Neural cell (in vitro differentiated cells): Measurements from ENCODE around the gene ZNF512. TPM values are rescaled to one million over a fixed set of nuclear protein-coding genes. Genes with fewer than 3 reads are reported as not detected.

Experiments
- H2AFZ ChIP-seq: fragments of 200-600, 300-800 bp; sonication (generic), shearing (Covaris generic); 2 replicates; pipeline ENCODE4 v1.6.0; 2014; ENCODE audit warnings: low read depth, mild to moderate bottlenecking, antibody characterized with exemption, low read length, moderate library complexity
- H3F3A ChIP-seq: fragments of 200-600 bp; shearing (Covaris generic); 2 replicates; pipeline ENCODE4 v1.6.1; 2016; ENCODE audit warnings: mild to moderate bottlenecking, moderate library complexity, mixed read lengths, antibody characterized with exemption, low read length; ENCODE audit not compliant: insufficient read depth, poor library complexity, severe bottlenecking
- H3K27ac ChIP-seq: fragments of 200-600, 300-800 bp; sonication (generic), shearing (Covaris generic); 2 replicates; pipeline ENCODE4 v1.5.1; 2014; ENCODE audit warnings: mild to moderate bottlenecking, low read length, moderate library complexity
- H3K27me3 ChIP-seq: fragments of 300-800, 200-600 bp; sonication (generic), shearing (Covaris generic); 2 replicates; pipeline ENCODE4 v1.6.0; 2014; ENCODE audit warnings: mild to moderate bottlenecking, low read depth, low read length, moderate library complexity; ENCODE audit not compliant: insufficient read depth
- H3K36me3 ChIP-seq: fragments of 300-800, 200-600 bp; sonication (generic), shearing (Covaris generic); 2 replicates; pipeline ENCODE4 v1.5.1; 2014; ENCODE audit warnings: mild to moderate bottlenecking, antibody characterized with exemption, low read length, moderate library complexity; ENCODE audit not compliant: insufficient read depth
- H3K4me2 ChIP-seq: fragments of 300-800, 200-600 bp; sonication (generic), shearing (Covaris generic); 2 replicates; pipeline ENCODE4 v1.6.0; 2014; ENCODE audit warnings: mild to moderate bottlenecking, low read length
- H3K4me3 ChIP-seq: fragments of 300-800, 200-600 bp; sonication (generic), shearing (Covaris generic); 2 replicates; pipeline ENCODE4 v1.5.1; 2014; ENCODE audit warnings: mild to moderate bottlenecking, low read length, moderate library complexity
- H3K79me2 ChIP-seq: fragments of 200-600 bp; shearing (Covaris generic); replicated peaks from 2 replicates; pipeline ENCODE4 v1.6.0; 2014; ENCODE audit warnings: mild to moderate bottlenecking, low read length, moderate library complexity; ENCODE audit not compliant: insufficient read depth
- H3K9ac ChIP-seq: fragments of 300-800, 200-600 bp; sonication (generic), shearing (Covaris generic); 2 replicates; pipeline ENCODE4 v1.6.1; 2016; ENCODE audit warnings: mild to moderate bottlenecking, low read length, mixed read lengths
- H3K9me2 ChIP-seq: fragments of 200-600 bp; shearing (Covaris generic); 2 replicates; pipeline ENCODE4 v1.6.1; 2016; ENCODE audit warnings: mild to moderate bottlenecking, low read length, mixed read lengths; ENCODE audit not compliant: insufficient read depth
- H3K9me3 ChIP-seq: fragments of 200-600, 300-800 bp; sonication (generic), shearing (Covaris generic); 2 replicates; pipeline ENCODE4 v1.6.1; 2016; ENCODE audit warnings: mild to moderate bottlenecking, mixed run types, low read length, moderate library complexity, mixed read lengths
- H4K20me1 ChIP-seq: fragments of 200-600 bp; shearing (Covaris generic); 2 replicates; pipeline ENCODE4 v1.6.1; 2016; ENCODE audit warnings: mild to moderate bottlenecking, mixed run types; ENCODE audit not compliant: insufficient read depth
- CTCF ChIP-seq: fragments of 450-650 bp; IDR thresholded peaks from 2 replicates; pipeline ENCODE4 v1.5.1; 2014; ENCODE audit warnings: antibody characterized with exemption, mild to moderate bottlenecking, moderate library complexity; ENCODE audit not compliant: poor library complexity, severe bottlenecking
- EP300 ChIP-seq: fragments of 450-650 bp; conservative IDR thresholded peaks from 2 replicates; pipeline ENCODE4 v1.6.1; 2014; ENCODE audit warnings: antibody characterized with exemption, mild to moderate bottlenecking, moderate library complexity; ENCODE audit not compliant: poor library complexity, severe bottlenecking
- EZH2 ChIP-seq: fragments of 200-600, 300-800 bp; shearing (Covaris generic), sonication (generic); IDR thresholded peaks from 2 replicates; pipeline ENCODE4 v1.6.1; 2014; ENCODE audit warnings: antibody characterized with exemption, low read length, borderline replicate concordance, mild to moderate bottlenecking; ENCODE audit not compliant: insufficient read depth, poor library complexity, severe bottlenecking
- MXI1 ChIP-seq: fragments of 450-650 bp; conservative IDR thresholded peaks from 2 replicates; pipeline ENCODE4 v1.6.1; 2014; ENCODE audit warnings: antibody characterized with exemption, mild to moderate bottlenecking; ENCODE audit not compliant: poor library complexity, severe bottlenecking
- POLR2AphosphoS5 ChIP-seq: IDR thresholded peaks from 2 replicates; pipeline ENCODE4 v1.6.1; 2012
- RAD21 ChIP-seq: fragments of 450-650 bp; conservative IDR thresholded peaks from 2 replicates; pipeline ENCODE4 v1.6.1; 2014; ENCODE audit warnings: antibody characterized with exemption, mild to moderate bottlenecking, moderate library complexity
- REST ChIP-seq: IDR thresholded peaks from 2 replicates; pipeline ENCODE4 v1.6.1; 2012; ENCODE audit warnings: borderline replicate concordance
- SMC3 ChIP-seq: fragments of 450-650 bp; conservative IDR thresholded peaks from 2 replicates; pipeline ENCODE4 v1.6.1; 2014; ENCODE audit warnings: antibody characterized with exemption, mild to moderate bottlenecking, moderate library complexity; ENCODE audit not compliant: poor library complexity
- TAF1 ChIP-seq: IDR thresholded peaks from 2 replicates; pipeline ENCODE4 v1.6.1; 2012; ENCODE audit warnings: low read depth
- polyA plus RNA-seq: library from polyadenylated mRNA; depleted of rRNA; stranded (reverse); fragments of >200 nt; gene quantifications from 2 replicates; pipeline ENCODE4 v1.2.3, GENCODE V29; 2014

ZNF512 gene
- polyA plus RNA-seq, 1 donor from 2014 or later: 30.8 TPM

- Histone ChIP-seq H3K36me3 (no peaks in the 10 kb centered on the region), H2AFZ (no peak overlapping the region)
Measured at GRCh38 chr2:27636766-27637165, 53.9 kb downstream of the ZNF512 start.

GRCh38 chr2:27638037-27638637 is 55.3 kb downstream of the ZNF512 start:
- H3K9me2 ChIP-seq: no peaks in the 10 kb centered on the region
- H3K4me2 ChIP-seq: no peak overlapping the region
- no peaks in the 10 kb centered on the region for H3K27me3 ChIP-seq
- no peak overlapping the region for H3K9ac ChIP-seq
- no peak overlapping the region for H3K27ac ChIP-seq
- H4K20me1 ChIP-seq: no peaks in the 10 kb centered on the region
- H3F3A ChIP-seq: no peaks in the 10 kb centered on the region
- no peak overlapping the region for H3K4me3 ChIP-seq
- H3K9me3 ChIP-seq: no peaks in the 10 kb centered on the region
- H2AFZ ChIP-seq: no peak overlapping the region
- H3K79me2 ChIP-seq: no peaks in the 10 kb centered on the region
- no peaks in the 10 kb centered on the region for H3K36me3 ChIP-seq
- TF ChIP-seq CTCF (no peak), POLR2AphosphoS5 (no peak), EP300 (no peak), RAD21 (no peak), SMC3 (no peak), REST (no peak)

More at GRCh38 chr2:27636766-27637165, 53.9 kb downstream of the ZNF512 start:
- TF ChIP-seq CTCF: no peak
- TF ChIP-seq SMC3: no peak
- TF ChIP-seq TAF1: no peak
- TF ChIP-seq MXI1: no peak
- TF ChIP-seq RAD21: no peak
- TF ChIP-seq EP300: no peak
- TF ChIP-seq POLR2AphosphoS5: no peak
- no peak for TF ChIP-seq EZH2
- no peak for TF ChIP-seq REST
- H3K4me3 ChIP-seq: no peak overlapping the region
- H4K20me1 ChIP-seq: no peaks in the 10 kb centered on the region
- no peak overlapping the region for H3K27ac ChIP-seq
- H3K9ac ChIP-seq: no peak overlapping the region
- H3K9me3 ChIP-seq: no peaks in the 10 kb centered on the region
- no peaks in the 10 kb centered on the region for H3F3A ChIP-seq
- H3K9me2 ChIP-seq: no peaks in the 10 kb centered on the region
- H3K79me2 ChIP-seq: no peaks in the 10 kb centered on the region
- no peak overlapping the region for H3K4me2 ChIP-seq
- no peaks in the 10 kb centered on the region for H3K27me3 ChIP-seq
